Inflammatory macrophage treated with lipopolysaccharide for 4 hours (primary cell): ENCODE measurements around the gene AFAP1L1.

Source experiments
- DNase-seq: peaks from one replicate; pipeline ENCODE4 v3.0.0-alpha.2; 2020

AFAP1L1 gene

GRCh38 chr5:149271716-149272563 lies at the start of gene AFAP1L1:
TSS of gene AFAP1L1 (plus strand) at chr5:149271859. CDS start at chr5:149271969, 110 bp downstream.
- DNase-seq: peak; percentile 48

- peak; percentile 69 for DNase-seq
Observed at GRCh38 chr5:149223081-149223848, 48.4 kb upstream of the AFAP1L1 start.

- DNase-seq: no peak
Observed at GRCh38 chr5:149224282-149224681, 47.4 kb upstream of the AFAP1L1 start.

GRCh38 chr5:149227168-149227826 lies 44.4 kb upstream of the AFAP1L1 start:
- DNase-seq: peak; percentile 4

- peak; percentile 72 for DNase-seq
Observed at GRCh38 chr5:149228618-149229297, 42.9 kb upstream of the AFAP1L1 start.

GRCh38 chr5:149229298-149229937 lies 42.2 kb upstream of the AFAP1L1 start:
- no peak for DNase-seq

- no peak for DNase-seq
Observed at GRCh38 chr5:149235841-149236240, 35.8 kb upstream of the AFAP1L1 start.

GRCh38 chr5:149237662-149238061 lies 34.0 kb upstream of the AFAP1L1 start:
- no peak for DNase-seq

- no peak for DNase-seq
Observed at GRCh38 chr5:149238540-149238939, 33.1 kb upstream of the AFAP1L1 start.

GRCh38 chr5:149239917-149240316 lies 31.7 kb upstream of the AFAP1L1 start:
- no peak for DNase-seq

GRCh38 chr5:149240354-149240998 lies 31.2 kb upstream of the AFAP1L1 start:
- DNase-seq: peak; percentile 18

- no peak for DNase-seq
Observed at GRCh38 chr5:149242339-149242738, 29.3 kb upstream of the AFAP1L1 start.

- DNase-seq: no peak
Observed at GRCh38 chr5:149246906-149247305, 24.8 kb upstream of the AFAP1L1 start.

GRCh38 chr5:149247726-149248125 lies 23.9 kb upstream of the AFAP1L1 start:
- no peak for DNase-seq

- DNase-seq: no peak
Observed at GRCh38 chr5:149251546-149251945, 20.1 kb upstream of the AFAP1L1 start.

GRCh38 chr5:149254506-149254905 lies 17.2 kb upstream of the AFAP1L1 start:
- DNase-seq: no peak

- no peak for DNase-seq
Observed at GRCh38 chr5:149256451-149256850, 15.2 kb upstream of the AFAP1L1 start.

GRCh38 chr5:149257131-149257530 lies 14.5 kb upstream of the AFAP1L1 start:
- no peak for DNase-seq

- no peak for DNase-seq
Observed at GRCh38 chr5:149257889-149258705, 13.6 kb upstream of the AFAP1L1 start.

GRCh38 chr5:149260761-149261160 lies 10.9 kb upstream of the AFAP1L1 start:
- DNase-seq: no peak

- DNase-seq: peak; percentile 33
Observed at GRCh38 chr5:149261246-149261645, 10.4 kb upstream of the AFAP1L1 start.
